Epithelial cell of proximal tubule (primary cell): ENCODE data around the gene WDR64. TPM values are rescaled to one million over a fixed set of nuclear protein-coding genes. Genes with fewer than 3 reads are reported as not detected.

Experiments
- DNase-seq: peaks from one replicate; pipeline ENCODE4 v3.0.0-alpha.2; 2011; ENCODE audit warnings: low read depth
- H3K4me3 ChIP-seq: 2 replicates; pipeline ENCODE4 v1.5.1; 2011; ENCODE audit warnings: low read depth, mild to moderate bottlenecking, low read length
- total RNA-seq: library from RNA; depleted of rRNA; stranded (reverse); fragments of >200 nt; gene quantifications from 2 replicates; pipeline ENCODE4 v1.2.3, GENCODE V29; 2015
- TF ChIP-seq, protein P1 (sequence below): conservative IDR thresholded peaks from 2 replicates; pipeline ENCODE4 v1.5.1; 2012; ENCODE audit warnings: low read depth, mild to moderate bottlenecking, low read length

Gene WDR64
- total RNA-seq, 1 donor from 2014 or later = not detected

DNA sequence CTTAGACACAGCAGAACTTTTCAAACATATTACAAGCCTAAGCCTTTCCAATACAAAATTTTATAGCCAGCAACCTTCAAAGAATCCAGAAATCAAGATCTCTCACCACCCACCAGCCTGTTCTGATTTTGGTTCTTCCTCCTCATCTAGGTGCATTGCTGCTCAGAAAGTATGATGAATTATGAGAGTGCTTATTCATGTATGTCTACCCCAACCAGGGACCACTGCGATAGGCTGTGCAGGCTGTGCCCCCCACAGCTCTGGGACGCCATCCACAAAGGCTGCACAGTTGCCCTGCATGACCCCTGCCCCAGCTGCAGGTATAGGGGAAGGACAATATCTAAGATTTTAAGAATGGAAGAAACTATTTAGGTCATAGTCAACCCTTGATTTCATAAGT lies 55.4 kb downstream of the WDR64 start:
- DNase-seq = no peak
- H3K4me3 ChIP-seq = no peak overlapping the region
- TF ChIP-seq, protein P1, sequence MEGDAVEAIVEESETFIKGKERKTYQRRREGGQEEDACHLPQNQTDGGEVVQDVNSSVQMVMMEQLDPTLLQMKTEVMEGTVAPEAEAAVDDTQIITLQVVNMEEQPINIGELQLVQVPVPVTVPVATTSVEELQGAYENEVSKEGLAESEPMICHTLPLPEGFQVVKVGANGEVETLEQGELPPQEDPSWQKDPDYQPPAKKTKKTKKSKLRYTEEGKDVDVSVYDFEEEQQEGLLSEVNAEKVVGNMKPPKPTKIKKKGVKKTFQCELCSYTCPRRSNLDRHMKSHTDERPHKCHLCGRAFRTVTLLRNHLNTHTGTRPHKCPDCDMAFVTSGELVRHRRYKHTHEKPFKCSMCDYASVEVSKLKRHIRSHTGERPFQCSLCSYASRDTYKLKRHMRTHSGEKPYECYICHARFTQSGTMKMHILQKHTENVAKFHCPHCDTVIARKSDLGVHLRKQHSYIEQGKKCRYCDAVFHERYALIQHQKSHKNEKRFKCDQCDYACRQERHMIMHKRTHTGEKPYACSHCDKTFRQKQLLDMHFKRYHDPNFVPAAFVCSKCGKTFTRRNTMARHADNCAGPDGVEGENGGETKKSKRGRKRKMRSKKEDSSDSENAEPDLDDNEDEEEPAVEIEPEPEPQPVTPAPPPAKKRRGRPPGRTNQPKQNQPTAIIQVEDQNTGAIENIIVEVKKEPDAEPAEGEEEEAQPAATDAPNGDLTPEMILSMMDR = no peak

DNA sequence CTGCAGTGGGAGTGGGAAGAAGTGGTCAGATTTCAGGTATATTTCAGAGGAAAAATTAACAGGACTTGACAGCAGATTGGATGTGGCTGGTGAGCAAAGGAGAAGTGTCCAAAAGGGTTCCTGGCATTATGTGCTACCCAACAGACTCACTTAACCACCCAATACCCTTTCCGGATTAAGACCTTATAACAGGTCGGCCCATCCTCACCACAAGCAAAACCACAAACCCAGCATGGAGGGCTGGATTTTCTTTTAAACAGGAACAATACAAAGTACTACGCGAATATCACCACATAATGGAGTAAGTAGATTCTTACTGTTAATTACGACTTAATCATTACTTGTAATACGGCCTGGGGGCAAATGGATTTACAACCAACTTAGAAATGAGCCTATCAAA lies 59.2 kb downstream of the WDR64 start:
- no peak for DNase-seq
- TF ChIP-seq, protein P1 = no peak
- no peak overlapping the region for H3K4me3 ChIP-seq

DNA sequence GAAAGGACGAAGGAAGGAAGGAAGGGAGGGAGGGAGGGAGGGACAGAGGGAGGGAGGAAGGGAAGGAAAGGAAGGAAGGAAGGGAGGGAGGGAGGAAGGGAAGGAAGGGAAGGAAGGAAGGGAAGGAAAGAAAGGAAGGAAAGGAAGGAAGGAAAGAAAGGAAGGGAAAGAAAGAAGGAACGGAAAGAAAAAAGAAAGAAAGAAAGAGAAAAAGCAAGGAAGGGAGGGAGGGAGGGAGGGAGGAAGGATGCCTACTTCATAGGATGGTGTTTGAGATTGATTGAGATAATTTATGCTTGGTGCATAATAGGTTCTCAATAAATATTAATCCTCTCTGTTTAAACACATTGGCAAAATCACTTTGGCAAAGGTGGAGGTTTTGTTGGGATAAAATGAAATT lies 61.2 kb downstream of the WDR64 start:
- TF ChIP-seq, protein P1 = no peak
- H3K4me3 ChIP-seq = no peak overlapping the region

DNA sequence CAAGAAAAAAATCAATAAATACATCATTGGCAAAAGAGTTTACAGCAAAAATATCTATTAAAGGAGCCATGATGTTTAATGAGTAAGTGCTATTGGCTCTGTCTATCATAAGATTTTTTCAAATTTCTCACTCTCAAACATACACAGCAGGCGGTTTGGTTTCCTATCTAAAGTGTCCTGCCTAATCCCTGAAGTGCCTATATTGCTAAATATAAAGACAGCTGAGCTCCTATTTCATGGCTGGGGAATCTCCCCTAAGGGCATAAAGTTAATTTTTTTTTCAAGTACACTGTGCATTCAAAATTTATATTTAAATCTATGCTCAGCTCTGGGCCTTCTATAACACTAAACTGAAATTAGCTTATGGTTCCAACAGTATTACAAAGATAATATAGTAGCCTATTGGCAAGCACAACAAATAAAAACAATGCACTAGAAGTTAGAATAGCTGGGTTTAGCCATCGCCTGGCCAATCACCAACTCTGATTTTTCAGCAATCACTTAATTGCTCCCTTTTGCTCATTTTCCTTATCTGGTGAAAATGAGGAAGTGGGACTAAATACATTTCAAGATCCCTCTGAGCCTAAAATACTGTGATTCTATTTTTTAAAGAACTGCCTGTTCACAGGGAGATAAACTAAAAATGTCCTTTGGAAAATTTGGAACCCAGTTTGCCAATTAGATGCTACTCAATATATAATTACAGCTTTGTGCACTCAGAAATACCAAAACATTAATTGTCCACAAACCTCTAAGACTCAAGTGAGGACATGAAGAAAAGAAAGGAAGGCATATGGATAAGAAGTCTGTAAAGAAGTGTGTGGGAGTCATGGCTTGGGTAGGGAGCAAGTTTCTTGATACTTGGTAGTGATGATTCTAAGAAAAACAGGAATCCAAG lies 62.5 kb downstream of the WDR64 start:
- no peak overlapping the region for H3K4me3 ChIP-seq
- TF ChIP-seq, protein P1 = no peak
- DNase-seq = no peak

More for the DNA sequence above, 61.2 kb downstream of the WDR64 start:
- no peak for DNase-seq

DNA sequence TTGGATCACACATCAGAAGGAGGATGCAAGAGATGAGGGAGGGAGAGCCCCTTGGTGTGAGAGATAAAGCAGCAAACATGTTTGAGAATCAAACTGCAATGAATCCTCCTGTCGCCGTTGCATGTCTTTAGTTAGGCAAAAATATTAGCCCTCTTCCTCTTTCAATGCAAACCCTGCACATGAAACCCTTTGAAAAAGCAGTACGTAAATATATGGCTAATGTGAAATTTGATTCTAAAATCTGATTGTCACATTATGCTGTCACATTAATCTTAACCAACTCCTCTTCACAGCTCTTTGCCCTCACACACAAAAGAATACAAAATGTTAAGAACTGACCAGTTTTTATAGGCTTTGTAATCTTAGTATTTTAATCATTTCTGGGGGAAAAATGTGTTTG lies 63.4 kb downstream of the WDR64 start:
- TF ChIP-seq, protein P1 = no peak
- H3K4me3 ChIP-seq = no peak overlapping the region
- DNase-seq = no peak

DNA sequence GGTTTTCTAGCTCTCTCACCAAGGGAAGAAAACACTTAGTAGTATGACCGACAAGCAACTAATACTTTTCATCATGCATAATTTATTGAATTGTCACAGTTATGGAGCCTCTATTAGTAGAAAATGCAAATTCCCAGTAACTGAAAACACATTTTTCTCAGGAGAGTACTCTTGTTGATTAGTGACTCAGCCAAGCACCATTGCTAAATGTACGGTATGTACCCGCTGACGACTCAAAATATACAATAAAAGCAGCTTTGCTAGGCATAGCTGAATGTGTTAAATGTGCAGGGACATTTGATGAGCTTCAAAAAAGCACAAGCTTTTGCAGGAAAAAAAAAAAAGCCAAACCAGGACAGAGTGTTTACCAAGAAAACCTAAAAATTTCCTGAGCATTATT lies 63.9 kb downstream of the WDR64 start:
- TF ChIP-seq, protein P1 = no peak
- DNase-seq = no peak
- H3K4me3 ChIP-seq = no peak overlapping the region
